Right renal cortex interstitium (tissue), 3 donors: ENCODE data around the gene SNRPB. TPM values are rescaled to one million over a fixed set of nuclear protein-coding genes. Genes with fewer than 3 reads are reported as not detected.

Experiments used
- DNase-seq, 3 donors: peaks; one replicate each; pipeline ENCODE4 v3.0.0-alpha.2; 2013; ENCODE audit warnings: low read depth in 3 of 3, low spot score in 2 of 3
- polyA plus RNA-seq, 3 donors: library from polyadenylated mRNA; unstranded; fragments of 120-200 nt; gene quantifications; one replicate each; pipeline ENCODE4 v1.2.1, GENCODE V29; 2013; ENCODE audit not compliant: insufficient read length in 3 of 3

Gene SNRPB
- polyA plus RNA-seq, 3 donors: 134 to 145 (median 139) TPM

GRCh38 chr20:2430538-2430937, 40.1 kb downstream of the SNRPB start:
- no peak for DNase-seq

- DNase-seq: no peak
Observed at GRCh38 chr20:2429051-2429450, 41.5 kb downstream of the SNRPB start.

GRCh38 chr20:2421247-2421646, 49.3 kb downstream of the SNRPB start:
- DNase-seq: no peak

DNA sequence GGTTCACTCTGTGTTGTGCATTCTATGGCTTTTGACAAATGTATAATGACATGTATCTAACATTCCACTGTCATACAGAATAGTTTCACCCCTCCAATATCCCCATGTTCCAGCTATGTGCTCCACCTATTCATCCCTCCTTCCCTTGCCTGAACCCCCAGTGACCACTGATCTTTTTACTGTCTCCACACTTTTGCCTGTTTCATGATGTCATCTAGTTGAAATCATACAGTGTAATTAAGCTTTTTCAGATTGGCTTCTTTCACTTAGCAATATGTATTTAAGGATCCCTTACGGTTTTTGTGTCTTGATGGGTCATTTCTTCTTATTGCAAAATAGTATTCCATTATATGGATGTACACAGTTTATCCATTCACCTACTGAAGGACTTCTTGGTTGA, 50.1 kb downstream of the SNRPB start:
- DNase-seq: no peak

DNA sequence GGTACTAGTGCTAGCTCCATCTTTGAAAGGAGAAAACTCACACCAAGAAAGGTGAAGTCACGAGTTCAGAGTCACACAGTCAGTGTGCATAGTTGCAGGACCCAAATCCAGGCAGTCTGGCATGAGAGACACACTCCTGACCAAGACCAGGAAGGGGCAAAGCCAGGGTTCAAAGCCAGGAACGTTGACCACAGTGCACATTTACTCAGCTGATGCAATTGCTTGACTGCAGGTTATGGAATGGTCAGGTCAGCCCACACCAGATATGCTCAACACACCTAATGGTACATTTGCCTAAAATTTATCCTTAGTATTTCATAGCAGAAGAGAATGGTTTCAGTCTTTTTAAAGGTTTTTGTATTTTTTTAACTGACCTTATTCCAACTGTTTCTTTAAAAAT, 52.2 kb downstream of the SNRPB start:
- DNase-seq: no peak

DNA sequence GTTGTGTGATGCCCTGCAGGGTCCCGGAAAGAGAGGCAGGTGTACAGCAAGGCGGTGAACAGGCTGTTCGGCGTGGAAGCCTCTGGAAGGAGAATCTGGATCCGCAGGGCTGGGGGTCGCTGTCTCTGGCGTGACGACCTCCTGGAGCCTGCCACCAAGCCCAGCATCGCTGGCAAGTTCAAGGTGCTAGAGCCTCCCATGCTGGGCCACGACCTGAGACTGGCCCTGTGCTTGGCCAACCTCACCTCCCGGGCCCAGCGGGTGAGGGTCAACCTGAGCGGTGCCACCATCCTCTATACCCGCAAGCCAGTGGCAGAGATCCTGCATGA, 53.4 kb downstream of the SNRPB start:
- no peak for DNase-seq

- no peak for DNase-seq
Observed at GRCh38 chr20:2416541-2417212, 53.9 kb downstream of the SNRPB start.

Other genes with a start within 250 kb of the SNRPB start
- under 1 TPM; 0.54 to 0.99 (median 0.86) TPM for gene TGM3, start 174.8 kb downstream of the SNRPB start, polyA plus RNA-seq
- gene TGM6, start 89.9 kb downstream of the SNRPB start, polyA plus RNA-seq: not detected
- gene ZNF343, start 38.1 kb upstream of the SNRPB start, polyA plus RNA-seq: 10 to 100 TPM; 16.3 to 17.4 (median 16.5) TPM
- gene TMC2, start 65.8 kb upstream of the SNRPB start, polyA plus RNA-seq: under 1 TPM; 0.10 to 0.18 (median 0.11) TPM
- gene NOP56, start 181.8 kb upstream of the SNRPB start, polyA plus RNA-seq: 100 to 1,000 TPM; 244 to 266 (median 248) TPM
- gene IDH3B, start 193.4 kb upstream of the SNRPB start, polyA plus RNA-seq: 100 to 1,000 TPM; 128 to 137 (median 129) TPM
- gene EBF4, start 222.0 kb upstream of the SNRPB start, polyA plus RNA-seq: 10 to 100 TPM; 22.8 to 27.1 (median 25.7) TPM